Left renal pelvis (tissue), 4 donors: ENCODE results near the gene KAT6B. TPM values are rescaled to one million over a fixed set of nuclear protein-coding genes. Genes with fewer than 3 reads are reported as not detected.
"Not testable (repeated sequence)": the region's sequence is repeated elsewhere in the genome, so short reads cannot be mapped to it uniquely, and the experiment has no call there.

Experiments used
- DNase-seq, 4 donors: peaks; one replicate each; pipeline ENCODE4 v3.0.0-alpha.2; 2013; ENCODE audit warnings: low read depth in 4 of 4, low spot score in 3 of 4
- polyA plus RNA-seq, 4 donors: library from polyadenylated mRNA; unstranded; fragments of 120-200 nt; gene quantifications; one replicate each; pipeline ENCODE4 v1.2.1, GENCODE V29; 2013; ENCODE audit not compliant: insufficient read length in 4 of 4

Gene KAT6B
- polyA plus RNA-seq, 4 donors = 42.9 to 47.5 (median 45.5) TPM

- DNase-seq = not testable (repeated sequence)
These were observed 229.6 kb downstream of the KAT6B start for GRCh38 chr10:75055896-75056406.

- no peak for DNase-seq
These were observed 231.3 kb downstream of the KAT6B start for GRCh38 chr10:75057680-75058079.

GRCh38 chr10:75058161-75058560 is 231.8 kb downstream of the KAT6B start:
- no peak for DNase-seq

- no peak for DNase-seq
These were observed 235.5 kb downstream of the KAT6B start for GRCh38 chr10:75061709-75062505.

GRCh38 chr10:75062506-75063299 is 236.3 kb downstream of the KAT6B start:
- DNase-seq = no peak

GRCh38 chr10:75063461-75064230 is 237.2 kb downstream of the KAT6B start:
- no peak for DNase-seq

- no peak for DNase-seq
These were observed 238.7 kb downstream of the KAT6B start for GRCh38 chr10:75065076-75065475.

GRCh38 chr10:75066271-75066670 is 239.9 kb downstream of the KAT6B start:
- DNase-seq = no peak

GRCh38 chr10:75067272-75067671 is 240.9 kb downstream of the KAT6B start:
- no peak for DNase-seq

GRCh38 chr10:75068523-75068922 is 242.1 kb downstream of the KAT6B start:
- DNase-seq = no peak

- no peak for DNase-seq
These were observed 244.1 kb downstream of the KAT6B start for GRCh38 chr10:75070476-75070875.

GRCh38 chr10:75070961-75071428 is 244.6 kb downstream of the KAT6B start:
- DNase-seq = peak; percentile 39 to 57 (median 46)

GRCh38 chr10:75071756-75072155 is 245.4 kb downstream of the KAT6B start:
- no peak for DNase-seq

GRCh38 chr10:75072727-75073126 is 246.3 kb downstream of the KAT6B start:
- DNase-seq = no peak

- DNase-seq = no peak
These were observed 247.0 kb downstream of the KAT6B start for GRCh38 chr10:75073442-75073841.

- DNase-seq = no peak
These were observed 248.5 kb downstream of the KAT6B start for GRCh38 chr10:75074711-75075445.

GRCh38 chr10:75076348-75076747 is 249.9 kb downstream of the KAT6B start:
- DNase-seq = no peak

- DNase-seq = no peak
These were observed 253.2 kb downstream of the KAT6B start for GRCh38 chr10:75079436-75080083.

GRCh38 chr10:75080554-75080953 is 254.2 kb downstream of the KAT6B start:
- DNase-seq = no peak

- no peak for DNase-seq
These were observed 255.0 kb downstream of the KAT6B start for GRCh38 chr10:75081379-75081778.
